Measurements from ENCODE around the gene DNASE2B. TPM values are rescaled to one million over a fixed set of nuclear protein-coding genes. Genes with fewer than 3 reads are reported as not detected.

DNASE2B gene
- polyA plus RNA-seq, 5 donors, result 0.09 to 0.11 TPM; not detected in 3

GRCh38 chr1:84452436-84452835 is 54.2 kb downstream of the DNASE2B start:
- DNase-seq, result no peak

- DNase-seq, result no peak
Observed at GRCh38 chr1:84462118-84462517, 63.8 kb downstream of the DNASE2B start.

Other genes with a start within 250 kb of the DNASE2B start
- 10 to 100 TPM in 1 of 5 donors, 1 to 10 TPM in 4; 6.9 to 11.3 (median 8.8) TPM for gene SAMD13, start 96.8 kb upstream of the DNASE2B start, polyA plus RNA-seq (ENCODE audit: insufficient read depth in 1 of 5, insufficient read length in 5 of 5, low replicate concordance in 1 of 5)
- gene RPF1, start 80.8 kb downstream of the DNASE2B start, polyA plus RNA-seq (ENCODE audit: insufficient read depth in 1 of 5, insufficient read length in 5 of 5, low replicate concordance in 1 of 5), result 10 to 100 TPM; 33.7 to 46.6 (median 38.2) TPM
- 1 to 10 TPM; 2.3 to 4.0 (median 3.5) TPM for gene SPATA1, start 107.9 kb downstream of the DNASE2B start, polyA plus RNA-seq (ENCODE audit: insufficient read depth in 1 of 5, insufficient read length in 5 of 5, low replicate concordance in 1 of 5)
- gene GNG5, start 108.1 kb downstream of the DNASE2B start, polyA plus RNA-seq (ENCODE audit: insufficient read depth in 1 of 5, insufficient read length in 5 of 5, low replicate concordance in 1 of 5), result 100 to 1,000 TPM; 134 to 174 (median 147) TPM
- gene CTBS, start 176.0 kb downstream of the DNASE2B start, polyA plus RNA-seq (ENCODE audit: insufficient read depth in 1 of 5, insufficient read length in 5 of 5, low replicate concordance in 1 of 5), result 10 to 100 TPM; 10.8 to 17.3 (median 15.2) TPM

All from right lung (tissue), 5 donors.